GM12878 (cell line): ENCODE results near the gene DNAJC17. TPM values are rescaled to one million over a fixed set of nuclear protein-coding genes. Genes with fewer than 3 reads are reported as not detected.

Experiments used
- JUND ChIP-seq: IDR thresholded peaks from 2 replicates; pipeline ENCODE4 v1.6.1; 2012; ENCODE audit warnings: low read depth, mild to moderate bottlenecking, low read length, improper control_type of control experiment, moderate library complexity
- MEF2B ChIP-seq: fragments of 450-650 bp; IDR thresholded peaks from 2 replicates; pipeline ENCODE4 v1.6.1; 2018; ENCODE audit warnings: mild to moderate bottlenecking, moderate library complexity; ENCODE audit not compliant: partially characterized antibody, poor library complexity, severe bottlenecking
- NR2C2 ChIP-seq: IDR thresholded peaks from 2 replicates; pipeline ENCODE4 v1.6.1; 2011; ENCODE audit warnings: borderline replicate concordance, low read depth; ENCODE audit not compliant: control insufficient read depth, insufficient read length
- POLR2A ChIP-seq: IDR thresholded peaks from 2 replicates; pipeline ENCODE4 v1.6.1; 2011; ENCODE audit warnings: low read depth, mild to moderate bottlenecking, low read length
- polyA plus RNA-seq, 11 experiments: library from polyadenylated mRNA; depleted of rRNA in 4 of 11; unstranded in 6 of 11; stranded (reverse) in 5 of 11; fragments of >200 nt; fragmentation: Nextera tagmentation in 4 of 11; fragmentation: Illumina TruSeq in 1 of 11; extraction: Ambion mirVana in 4 of 11; extraction: Trizol in 1 of 11; gene quantifications; 1 replicate in 1 of 11; 2 replicates in 10 of 11; pipeline versions ENCODE4 v1.2.1 to v1.2.3, GENCODE V29; 2011 to 2016; ENCODE audit warnings: inconsistent platforms in 2 of 11, missing spikeins in 2 of 11, low read depth in 1 of 11
- total RNA-seq, 4 experiments: library from RNA; depleted of rRNA in 3 of 4; stranded (reverse); fragments of >200 nt in 3 of 4; fragmentation: Illumina TruSeq in 1 of 4; extraction: Trizol in 1 of 4; gene quantifications; 2 replicates each; pipeline versions ENCODE4 v1.2.1 to v1.2.3, GENCODE V29; 2013 to 2021
- TF ChIP-seq, protein P1 (sequence below): fragments of 450-650 bp; IDR thresholded peaks from 2 replicates; pipeline ENCODE4 v1.6.1; 2016; ENCODE audit warnings: mild to moderate bottlenecking
- TF ChIP-seq, protein P2 (sequence below): IDR thresholded peaks from 2 replicates; pipeline ENCODE4 v1.6.1; 2012; ENCODE audit warnings: improper control_type of control experiment, low read depth, low read length; ENCODE audit not compliant: insufficient replicate concordance

Gene DNAJC17
- total and polyA plus RNA-seq, 10 of the 15 experiments (the other 5 are each of a cell fraction or from before 2014, with no cell fraction given), result 6.1 to 62.8 (median 45.4) TPM

DNA sequence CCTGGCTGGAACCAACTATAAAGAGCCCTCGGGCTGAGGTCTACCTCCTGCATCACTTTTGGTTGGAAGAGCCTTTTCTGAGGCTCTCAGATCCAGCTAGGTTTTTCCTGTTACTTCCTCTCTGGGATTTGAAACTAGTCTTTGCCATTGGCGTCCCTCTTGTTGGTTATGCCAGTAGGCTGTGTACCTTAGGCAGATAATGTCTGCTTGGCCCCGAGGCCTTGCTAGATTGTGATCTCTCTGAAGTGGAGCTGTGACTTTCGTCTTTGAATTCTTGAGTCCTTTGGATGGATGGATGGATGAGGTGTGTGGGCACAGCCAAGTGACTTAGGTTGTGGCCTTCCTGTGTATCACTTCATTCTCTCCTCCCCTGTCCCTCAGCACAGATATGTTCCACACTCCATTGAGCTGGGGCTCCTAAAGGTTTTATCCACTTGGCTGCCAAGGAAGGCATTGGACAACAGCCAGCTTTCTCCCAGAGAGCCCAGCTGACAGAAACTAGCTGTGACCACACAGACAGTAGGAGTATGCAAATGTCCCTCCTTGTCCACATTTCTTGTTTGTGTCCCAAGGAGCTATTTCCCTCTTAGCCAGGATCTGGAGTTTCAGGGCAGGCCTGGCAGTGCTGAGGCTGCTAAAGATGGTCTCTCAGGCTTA lies 7.9 kb upstream of the DNAJC17 start (continued):
- TF ChIP-seq, protein P1, sequence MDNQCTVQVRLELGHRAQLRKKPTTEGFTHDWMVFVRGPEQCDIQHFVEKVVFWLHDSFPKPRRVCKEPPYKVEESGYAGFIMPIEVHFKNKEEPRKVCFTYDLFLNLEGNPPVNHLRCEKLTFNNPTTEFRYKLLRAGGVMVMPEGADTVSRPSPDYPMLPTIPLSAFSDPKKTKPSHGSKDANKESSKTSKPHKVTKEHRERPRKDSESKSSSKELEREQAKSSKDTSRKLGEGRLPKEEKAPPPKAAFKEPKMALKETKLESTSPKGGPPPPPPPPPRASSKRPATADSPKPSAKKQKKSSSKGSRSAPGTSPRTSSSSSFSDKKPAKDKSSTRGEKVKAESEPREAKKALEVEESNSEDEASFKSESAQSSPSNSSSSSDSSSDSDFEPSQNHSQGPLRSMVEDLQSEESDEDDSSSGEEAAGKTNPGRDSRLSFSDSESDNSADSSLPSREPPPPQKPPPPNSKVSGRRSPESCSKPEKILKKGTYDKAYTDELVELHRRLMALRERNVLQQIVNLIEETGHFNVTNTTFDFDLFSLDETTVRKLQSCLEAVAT, result no peak
- TF ChIP-seq, protein P2, sequence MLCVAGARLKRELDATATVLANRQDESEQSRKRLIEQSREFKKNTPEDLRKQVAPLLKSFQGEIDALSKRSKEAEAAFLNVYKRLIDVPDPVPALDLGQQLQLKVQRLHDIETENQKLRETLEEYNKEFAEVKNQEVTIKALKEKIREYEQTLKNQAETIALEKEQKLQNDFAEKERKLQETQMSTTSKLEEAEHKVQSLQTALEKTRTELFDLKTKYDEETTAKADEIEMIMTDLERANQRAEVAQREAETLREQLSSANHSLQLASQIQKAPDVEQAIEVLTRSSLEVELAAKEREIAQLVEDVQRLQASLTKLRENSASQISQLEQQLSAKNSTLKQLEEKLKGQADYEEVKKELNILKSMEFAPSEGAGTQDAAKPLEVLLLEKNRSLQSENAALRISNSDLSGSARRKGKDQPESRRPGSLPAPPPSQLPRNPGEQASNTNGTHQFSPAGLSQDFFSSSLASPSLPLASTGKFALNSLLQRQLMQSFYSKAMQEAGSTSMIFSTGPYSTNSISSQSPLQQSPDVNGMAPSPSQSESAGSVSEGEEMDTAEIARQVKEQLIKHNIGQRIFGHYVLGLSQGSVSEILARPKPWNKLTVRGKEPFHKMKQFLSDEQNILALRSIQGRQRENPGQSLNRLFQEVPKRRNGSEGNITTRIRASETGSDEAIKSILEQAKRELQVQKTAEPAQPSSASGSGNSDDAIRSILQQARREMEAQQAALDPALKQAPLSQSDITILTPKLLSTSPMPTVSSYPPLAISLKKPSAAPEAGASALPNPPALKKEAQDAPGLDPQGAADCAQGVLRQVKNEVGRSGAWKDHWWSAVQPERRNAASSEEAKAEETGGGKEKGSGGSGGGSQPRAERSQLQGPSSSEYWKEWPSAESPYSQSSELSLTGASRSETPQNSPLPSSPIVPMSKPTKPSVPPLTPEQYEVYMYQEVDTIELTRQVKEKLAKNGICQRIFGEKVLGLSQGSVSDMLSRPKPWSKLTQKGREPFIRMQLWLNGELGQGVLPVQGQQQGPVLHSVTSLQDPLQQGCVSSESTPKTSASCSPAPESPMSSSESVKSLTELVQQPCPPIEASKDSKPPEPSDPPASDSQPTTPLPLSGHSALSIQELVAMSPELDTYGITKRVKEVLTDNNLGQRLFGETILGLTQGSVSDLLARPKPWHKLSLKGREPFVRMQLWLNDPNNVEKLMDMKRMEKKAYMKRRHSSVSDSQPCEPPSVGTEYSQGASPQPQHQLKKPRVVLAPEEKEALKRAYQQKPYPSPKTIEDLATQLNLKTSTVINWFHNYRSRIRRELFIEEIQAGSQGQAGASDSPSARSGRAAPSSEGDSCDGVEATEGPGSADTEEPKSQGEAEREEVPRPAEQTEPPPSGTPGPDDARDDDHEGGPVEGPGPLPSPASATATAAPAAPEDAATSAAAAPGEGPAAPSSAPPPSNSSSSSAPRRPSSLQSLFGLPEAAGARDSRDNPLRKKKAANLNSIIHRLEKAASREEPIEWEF, result no peak
- TF ChIP-seq MEF2B, result no peak
- no peak for TF ChIP-seq NR2C2
- no peak for TF ChIP-seq JUND
- TF ChIP-seq POLR2A, result no peak
